A673 (cell line): Measurements from ENCODE around the gene CRX. TPM values are rescaled to one million over a fixed set of nuclear protein-coding genes. Genes with fewer than 3 reads are reported as not detected.

Experiments
- BruUV-seq: library from RNA; stranded (reverse); fragments of 400-500 nt; replicated peaks from 2 replicates; lab custom pipeline; 2021; lab: Mats Ljungman, UMichigan
- CTCF ChIA-PET: fragments of 300-600 bp; sonication (Branson Sonifier 250); formaldehyde crosslinking; loops from one replicate; lab custom pipeline; 2022; ENCODE audit warnings: antibody characterized with exemption; lab: Charles Lee
- POLR2A ChIA-PET: fragments of 300-600 bp; sonication (Branson Sonifier 250); formaldehyde crosslinking; loops from one replicate; lab custom pipeline; 2022; ENCODE audit warnings: antibody characterized with exemption; ENCODE audit not compliant: low non-redundant PET; lab: Charles Lee
- DNase-seq: peaks from one replicate; pipeline ENCODE4 v3.0.0-alpha.2; 2015; ENCODE audit warnings: low spot score
- H3K27ac ChIP-seq: fragments of 200-600 bp; sonication (generic); 2 replicates; pipeline ENCODE4 v1.5.1; 2016; ENCODE audit warnings: mixed run types, low read depth, mild to moderate bottlenecking, mixed read lengths, antibody characterized with exemption, low read length; ENCODE audit not compliant: poor library complexity, severe bottlenecking
- H3K27me3 ChIP-seq: fragments of 200-600 bp; sonication (generic); replicated peaks from 2 replicates; pipeline ENCODE4 v1.6.1; 2017; ENCODE audit warnings: mixed run types, low read depth, mild to moderate bottlenecking, mixed read lengths, antibody characterized with exemption, low read length; ENCODE audit not compliant: insufficient read depth, poor library complexity
- H3K36me3 ChIP-seq: fragments of 200-600 bp; sonication (generic); 2 replicates; pipeline ENCODE4 v1.6.1; 2016; ENCODE audit warnings: mixed run types, mild to moderate bottlenecking, mixed read lengths, antibody characterized with exemption, low read length; ENCODE audit not compliant: insufficient read depth, poor library complexity, severe bottlenecking
- H3K4me1 ChIP-seq: fragments of 200-600 bp; sonication (generic); 2 replicates; pipeline ENCODE4 v1.6.1; 2017; ENCODE audit warnings: mixed run types, mild to moderate bottlenecking, mixed read lengths, antibody characterized with exemption, low read length; ENCODE audit not compliant: insufficient read depth, poor library complexity, severe bottlenecking
- H3K4me3 ChIP-seq: fragments of 200-600 bp; sonication (generic); 2 replicates; pipeline ENCODE4 v1.5.1; 2016; ENCODE audit warnings: low read depth, mixed run types, mild to moderate bottlenecking, mixed read lengths, low read length; ENCODE audit not compliant: poor library complexity, severe bottlenecking
- H3K9me3 ChIP-seq: fragments of 200-600 bp; sonication (generic); 2 replicates; pipeline ENCODE4 v1.6.1; 2016; ENCODE audit warnings: mixed run types, low read depth, mild to moderate bottlenecking, mixed read lengths, antibody characterized with exemption, low read length; ENCODE audit not compliant: poor library complexity, severe bottlenecking
- CTCF ChIP-seq: fragments of 300-800, 200-600 bp; sonication (generic); conservative IDR thresholded peaks from 2 replicates; pipeline ENCODE4 v1.5.1; 2017; ENCODE audit warnings: low read depth, mild to moderate bottlenecking, antibody characterized with exemption, low read length, moderate library complexity, mixed read lengths
- EZH2 ChIP-seq: fragments of 200-600 bp; sonication (generic); IDR thresholded peaks from 2 replicates; pipeline ENCODE4 v1.6.1; 2017; ENCODE audit warnings: borderline replicate concordance, low read depth, mild to moderate bottlenecking, mixed read lengths, antibody characterized with exemption, low read length; ENCODE audit not compliant: poor library complexity, severe bottlenecking
- intact Hi-C: fragments of 100-400 bp; cut with micrococcal nuclease; formaldehyde crosslinking; loops from one replicate; pipeline ENCODE4 v1.10.0; 2022; ENCODE audit not compliant: unreplicated experiment
- total RNA-seq: library from RNA; stranded (reverse); gene quantifications from 2 replicates; pipeline ENCODE4 v1.2.3, GENCODE V29; 2021

Gene CRX
- total RNA-seq, 1 experiment from 2014 or later, result not detected

- ChIA-PET POLR2A (no interaction called here), CTCF (interaction anchor here (0.5 kb wide), 1 partner anchor 9 kb away, joined by 9 read pairs; no protein-coding TSS in a partner anchor)
- peak; percentile 82 for DNase-seq
- no peak for TF ChIP-seq EZH2
- TF ChIP-seq CTCF, result no peak
- H3K36me3 ChIP-seq, result peaks cover 18% of the 10 kb centered on the region
- H3K4me1 ChIP-seq, result peaks cover 9% of the 10 kb centered on the region
- H3K27ac ChIP-seq, result peak within 1 kb of the TSS; percentile 99
- H3K9me3 ChIP-seq, result no peaks in the 10 kb centered on the region
- peak within 1 kb of the TSS; percentile 98 for H3K4me3 ChIP-seq
- H3K27me3 ChIP-seq, result no peaks in the 10 kb centered on the region
- BruUV-seq, result no TSS peak
- intact Hi-C loops, result no loop called here
These were observed 43.4 kb upstream of the CRX start, which contains the start of gene SELENOW for GRCh38 chr19:47778049-47778953. SELENOW (plus strand) TSS chr19:47778703; CDS start chr19:47778786, 83 bp downstream.

GRCh38 chr19:47778954-47779351, 42.8 kb upstream of the CRX start:
- intact Hi-C loops, result no loop called here
- peaks cover 24% of the 10 kb centered on the region for H3K36me3 ChIP-seq
- CTCF ChIA-PET, result no interaction called here
- TF ChIP-seq EZH2 (no peak), CTCF (no peak)
- H3K27ac ChIP-seq, result peak overlapping the region; percentile 99
- DNase-seq, result no peak
- H3K9me3 ChIP-seq, result no peaks in the 10 kb centered on the region
- H3K4me1 ChIP-seq, result peaks cover 9% of the 10 kb centered on the region
- H3K4me3 ChIP-seq, result peak overlapping the region; percentile 98
- no peaks in the 10 kb centered on the region for H3K27me3 ChIP-seq
- POLR2A ChIA-PET, result no interaction called here
- BruUV-seq, result TSS peak; percentile 65

GRCh38 chr19:47779524-47780214, 42.1 kb upstream of the CRX start:
- Histone ChIP-seq H3K4me3 (peak overlapping the region; percentile 98), H3K9me3 (no peaks in the 10 kb centered on the region), H3K4me1 (peaks cover 9% of the 10 kb centered on the region), H3K27me3 (no peaks in the 10 kb centered on the region), H3K36me3 (peaks cover 29% of the 10 kb centered on the region), H3K27ac (peak overlapping the region; percentile 99)
- POLR2A ChIA-PET, result no interaction called here
- TF ChIP-seq CTCF, result no peak
- intact Hi-C loops, result no loop called here
- DNase-seq, result no peak
- CTCF ChIA-PET, result interaction anchor here (0.7 kb wide), 1 partner anchor 76 kb away, joined by 4 read pairs; no protein-coding TSS in a partner anchor
- BruUV-seq, result no TSS peak
